Central memory CD4-positive, alpha-beta T cell (primary cell): ENCODE data around the gene RNASEH1.
A peak's percentile ranks its signal among the peaks of the same experiment; 100 is the strongest.

Source experiments
- DNase-seq: peaks from one replicate; pipeline ENCODE4 v3.0.0; 2022

Gene RNASEH1

DNA sequence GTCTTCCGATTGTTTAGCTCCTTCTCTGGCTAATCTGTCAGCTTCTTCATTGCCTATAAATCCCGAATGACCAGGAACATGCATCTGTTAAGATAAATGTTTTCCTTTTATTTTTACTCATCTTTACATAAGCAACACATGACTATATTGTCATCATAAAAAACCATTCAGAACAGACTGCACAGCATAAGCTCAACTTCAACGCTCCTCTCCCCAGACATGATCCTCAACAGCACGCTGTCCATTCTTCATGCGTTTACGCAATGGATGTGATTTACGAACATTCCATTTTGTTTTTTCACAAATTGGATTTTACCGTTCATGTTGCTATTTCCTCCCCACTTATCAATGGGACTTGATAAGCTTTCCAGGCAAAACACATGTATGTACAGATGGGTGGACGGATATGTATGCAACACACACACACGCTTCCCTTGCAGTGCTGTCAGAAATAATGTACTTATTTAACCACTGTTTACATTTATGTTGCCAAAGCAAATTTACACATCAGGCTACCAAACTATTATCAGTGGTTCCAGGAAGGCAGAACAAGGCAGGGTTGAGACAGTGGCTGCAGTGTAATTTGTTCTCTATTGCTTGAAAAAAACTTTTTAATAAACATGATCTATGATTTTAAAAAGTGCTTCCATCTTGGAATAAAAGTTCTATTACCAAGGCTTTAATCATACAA, 12.2 kb downstream of the RNASEH1 start:
- DNase-seq = no peak

DNA sequence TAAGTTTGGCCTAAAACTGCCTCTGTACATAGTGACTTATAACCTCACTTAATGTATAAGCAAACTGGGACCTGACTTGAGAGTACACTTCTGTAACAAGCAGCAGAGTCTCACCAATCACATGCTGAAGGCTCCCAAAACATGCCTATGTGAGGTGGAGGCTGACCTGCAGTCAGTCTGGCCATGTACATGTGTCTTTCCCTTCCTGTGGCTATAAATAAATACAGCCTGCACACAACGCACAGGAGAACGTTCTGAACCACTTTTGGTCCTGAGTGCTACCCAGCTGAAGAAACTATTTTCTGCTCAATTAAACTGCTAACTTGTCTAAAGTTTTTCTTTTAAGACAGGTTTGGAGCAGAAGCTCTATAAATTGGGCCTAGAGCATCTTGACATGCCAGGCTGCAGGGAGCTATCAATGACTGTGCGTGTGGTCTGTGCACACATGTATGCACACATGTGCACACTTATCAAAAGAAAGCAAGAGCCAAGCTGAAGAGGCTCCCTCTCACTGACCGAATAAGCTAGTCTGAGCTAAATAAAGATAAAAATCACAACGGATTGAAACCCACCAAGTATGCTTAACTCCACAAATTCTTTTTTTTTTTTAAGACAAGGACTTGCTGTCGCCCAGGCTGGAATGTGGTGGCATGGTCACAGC, 15.0 kb downstream of the RNASEH1 start:
- DNase-seq = no peak

DNA sequence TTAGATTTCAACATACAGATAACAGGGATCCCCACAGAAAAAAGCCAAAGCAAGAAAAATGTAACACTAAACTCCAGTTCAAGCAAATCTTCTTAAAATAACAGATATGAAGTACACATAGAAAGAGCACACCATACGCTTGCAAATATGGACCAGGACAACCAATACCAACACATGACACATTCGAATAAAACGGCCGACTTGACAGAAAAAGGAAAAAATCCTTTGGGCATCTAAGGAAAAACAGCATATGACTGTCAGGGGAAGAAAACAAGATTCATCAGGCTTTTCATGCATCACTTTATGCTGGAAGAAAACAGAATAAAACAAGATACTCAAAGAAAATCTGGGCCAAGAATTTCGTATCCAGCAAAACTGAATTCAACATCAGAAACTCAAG, 16.0 kb downstream of the RNASEH1 start:
- DNase-seq = no peak

DNA sequence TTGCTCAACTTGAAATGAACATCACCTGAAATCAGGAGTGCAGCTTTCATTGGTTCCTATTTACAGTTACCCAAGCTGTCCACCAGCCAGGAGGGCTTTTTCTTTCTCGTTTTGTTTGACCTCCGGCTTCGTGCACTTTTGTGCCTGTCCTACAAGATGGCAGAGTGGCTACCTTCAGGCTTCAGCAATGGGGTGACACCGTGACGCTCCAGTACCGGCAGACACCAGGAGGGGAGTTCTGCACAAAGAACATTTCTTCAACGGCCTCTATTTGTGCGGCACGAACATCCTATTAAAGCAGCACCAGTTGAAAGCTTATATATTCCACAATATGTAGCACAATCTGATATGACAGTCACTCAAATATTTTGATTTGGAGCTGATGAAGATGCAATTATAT, 18.3 kb downstream of the RNASEH1 start:
- DNase-seq = no peak

DNA sequence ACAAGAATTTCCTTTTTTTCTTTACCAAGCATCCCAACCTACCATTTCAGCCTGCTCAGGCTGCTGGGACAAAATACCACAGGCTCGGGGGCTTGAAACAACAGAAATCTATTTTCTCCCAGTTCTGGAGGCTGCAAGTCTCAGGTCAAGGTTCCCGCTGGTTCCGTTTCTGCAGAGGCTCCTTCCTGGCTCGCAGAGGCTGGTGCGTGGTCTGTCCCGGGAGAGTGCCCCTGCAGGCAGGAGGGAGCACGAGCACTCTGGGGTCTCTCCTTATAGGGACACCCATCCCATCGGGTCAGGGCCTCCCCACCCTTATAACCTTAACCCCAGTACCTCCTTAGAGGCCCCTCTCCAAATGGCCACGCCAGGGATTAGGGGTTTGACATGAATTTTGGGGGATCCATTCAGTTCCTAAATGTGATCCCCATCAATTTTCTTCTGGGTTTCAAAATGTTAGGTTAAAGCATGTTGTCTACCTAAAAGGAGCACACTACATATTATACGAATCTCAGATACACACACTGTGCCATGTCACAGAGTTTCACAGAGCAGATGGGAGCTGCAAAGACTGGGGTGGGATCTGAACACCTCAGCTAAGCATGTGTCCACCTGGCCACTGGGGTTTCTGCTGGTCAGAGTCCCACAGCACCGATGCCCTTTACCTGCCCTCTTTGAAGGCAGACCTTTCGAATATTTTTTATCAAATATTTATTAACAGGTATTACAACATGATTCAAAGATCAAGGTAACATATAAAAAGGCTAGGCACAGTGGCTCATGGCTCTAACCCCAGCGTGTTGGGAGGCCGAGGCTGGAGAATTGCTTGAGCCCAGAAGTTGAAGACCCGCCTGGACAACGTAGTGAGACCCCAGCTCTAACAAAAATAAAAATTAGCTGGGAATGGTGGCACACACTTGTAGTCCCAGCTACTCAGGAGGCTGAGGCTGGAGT, 21.2 kb downstream of the RNASEH1 start:
- no peak for DNase-seq

DNA sequence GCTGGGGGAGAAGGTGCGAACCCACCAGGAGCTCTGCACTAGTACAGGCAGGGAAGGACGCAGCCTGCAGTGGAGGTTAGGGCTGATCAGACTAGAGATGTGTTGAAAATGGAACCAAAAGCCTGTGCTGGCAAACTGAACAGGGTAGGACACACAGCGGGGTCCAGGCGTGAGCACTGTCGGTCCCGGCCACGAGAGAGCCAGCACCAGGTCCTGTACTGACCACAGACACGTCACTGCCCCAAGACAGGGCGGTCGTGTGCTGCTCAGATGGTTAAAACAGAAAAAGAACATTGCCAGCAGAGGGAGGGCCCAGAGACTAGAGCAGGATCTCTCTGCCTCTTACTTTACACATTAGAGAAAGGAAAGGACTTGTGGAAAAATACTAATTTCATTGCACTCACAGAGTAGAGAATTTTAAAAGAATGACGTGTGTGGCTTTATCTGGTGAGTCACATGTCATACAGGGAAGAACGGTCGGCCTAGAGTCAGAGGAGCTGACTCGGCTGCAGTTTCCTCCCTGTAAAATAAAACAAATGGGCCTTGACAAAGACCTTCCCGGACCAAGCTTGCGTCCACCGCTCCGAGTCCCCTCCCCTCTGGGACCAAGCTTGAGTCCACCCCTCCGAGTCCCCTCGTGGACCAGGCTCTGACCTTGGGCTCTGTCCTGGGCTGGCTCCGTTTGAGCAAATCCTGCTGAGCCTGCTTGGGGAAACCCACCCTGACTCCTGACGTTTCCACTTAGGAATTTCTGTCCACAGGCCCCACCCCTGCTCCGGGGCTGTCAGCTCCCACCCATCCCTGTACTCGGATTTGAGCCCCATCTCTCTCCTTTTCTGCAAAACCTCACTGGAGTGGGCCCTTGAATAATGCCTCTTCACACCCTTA, 22.1 kb downstream of the RNASEH1 start:
- DNase-seq = no peak

DNA sequence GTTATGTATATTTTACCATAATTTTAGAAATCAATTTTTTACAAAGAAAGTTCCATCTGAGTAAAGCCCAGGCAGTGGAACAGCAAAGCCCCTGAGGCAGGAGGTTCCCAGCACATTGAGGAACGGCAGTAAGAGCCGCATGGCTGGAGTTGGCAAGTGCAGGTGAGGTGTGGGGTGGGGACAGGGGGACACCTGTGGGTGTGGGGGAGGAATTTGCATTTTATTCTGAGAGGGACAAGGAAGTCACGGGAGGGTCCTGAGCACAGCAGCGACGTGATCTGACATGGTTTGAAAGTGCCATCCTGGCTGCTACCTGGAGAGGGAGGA, 22.7 kb downstream of the RNASEH1 start:
- no peak for DNase-seq

DNA sequence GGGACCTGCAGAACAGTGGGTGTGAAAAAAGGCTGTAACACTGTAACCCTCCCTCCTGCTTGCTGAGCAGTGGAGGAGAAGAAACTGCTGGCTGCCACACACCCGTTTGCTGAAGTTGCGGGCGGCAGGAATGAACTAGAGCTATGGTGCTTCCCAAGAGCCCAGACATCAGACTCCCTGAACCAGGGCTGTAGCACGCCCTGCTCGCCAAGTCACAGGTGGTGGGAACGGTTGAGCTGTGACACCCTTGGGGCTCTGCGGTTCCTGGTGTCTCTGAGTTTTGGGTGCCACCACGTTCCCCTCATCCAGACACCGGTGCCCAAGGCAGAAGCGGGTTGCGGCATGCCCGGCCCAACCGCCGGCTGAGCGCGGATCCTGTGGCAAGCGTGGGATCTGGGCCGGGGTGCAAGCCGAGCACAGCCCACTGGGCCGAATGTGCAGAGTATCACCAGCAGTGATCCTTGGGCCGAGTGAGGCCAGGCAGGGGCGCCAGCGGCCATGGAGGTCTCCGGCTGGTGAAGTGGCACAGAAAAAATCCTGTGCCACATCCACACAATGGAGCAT, 23.8 kb downstream of the RNASEH1 start:
- no peak for DNase-seq

DNA sequence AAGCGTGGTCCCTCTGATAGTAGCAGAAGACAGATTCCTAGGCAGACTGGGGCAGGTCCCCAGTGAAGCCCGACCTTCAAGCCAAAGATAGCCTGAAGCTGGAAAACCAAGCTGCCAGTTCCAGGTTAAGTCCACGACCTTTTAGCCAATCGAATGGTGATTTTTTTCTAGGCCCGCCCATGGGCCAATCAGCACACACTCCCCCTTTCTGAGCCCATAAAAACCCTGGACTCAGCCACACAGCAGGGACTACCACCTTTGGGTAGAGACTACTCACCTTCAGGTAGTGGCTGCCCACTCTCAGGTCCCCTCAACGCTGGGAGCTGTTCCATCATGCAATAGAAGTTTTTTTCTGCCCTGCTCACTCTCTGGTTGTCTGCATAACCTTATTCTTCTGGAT, 24.3 kb downstream of the RNASEH1 start:
- DNase-seq = no peak

DNA sequence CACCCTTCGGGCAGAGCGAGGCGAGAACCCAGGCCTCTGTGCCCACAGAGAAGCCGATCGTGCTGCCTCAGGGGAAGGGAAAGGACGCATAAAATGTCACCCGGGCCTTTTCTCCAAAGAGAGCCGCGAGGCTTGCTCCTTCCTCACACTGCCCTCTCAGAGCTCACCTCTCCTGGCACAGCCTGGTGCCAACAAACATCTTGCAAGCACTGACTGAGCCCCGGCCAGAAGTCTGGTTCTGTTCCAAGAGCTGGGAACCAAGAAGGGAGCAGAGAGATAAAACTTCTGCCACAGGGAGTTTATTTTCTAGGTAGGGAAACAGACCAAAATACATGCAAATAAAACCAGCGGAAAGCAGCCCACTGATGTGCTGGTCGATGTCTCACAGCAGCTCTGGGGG, 25.2 kb downstream of the RNASEH1 start:
- no peak for DNase-seq

DNA sequence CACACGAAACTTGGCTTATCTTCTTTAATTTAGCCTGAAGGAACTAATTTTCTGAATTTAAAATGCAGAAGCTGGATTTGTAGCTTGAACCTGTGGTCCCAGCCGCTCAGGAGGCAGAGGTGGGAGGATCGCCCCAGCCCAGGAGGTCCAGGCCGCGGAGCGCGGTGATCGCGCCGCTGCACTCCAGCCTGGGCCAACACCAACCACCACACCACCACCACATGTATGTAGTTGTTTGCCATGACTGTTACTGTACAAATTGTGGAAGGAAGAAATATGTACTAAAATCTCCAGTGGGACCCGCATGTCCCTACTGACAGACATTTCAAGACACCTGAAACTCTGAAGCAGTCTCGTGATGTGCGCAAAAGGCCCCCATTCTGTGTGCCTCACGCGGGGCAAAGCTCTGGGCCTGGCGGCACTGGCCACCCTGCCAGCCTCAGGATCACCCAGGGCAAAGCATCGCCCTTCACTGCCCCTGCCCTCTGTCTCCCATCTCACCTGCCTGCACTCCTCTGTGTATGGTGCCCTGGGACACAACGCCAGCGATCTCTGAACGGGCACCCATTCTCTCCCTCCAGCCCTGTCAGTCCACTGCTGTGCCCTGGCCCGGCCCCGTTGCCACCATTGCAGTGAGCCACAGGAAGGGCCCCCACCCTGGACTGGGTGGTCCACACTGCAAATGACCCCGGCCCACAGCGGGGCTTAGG, 28.7 kb downstream of the RNASEH1 start:
- DNase-seq = no peak

DNA sequence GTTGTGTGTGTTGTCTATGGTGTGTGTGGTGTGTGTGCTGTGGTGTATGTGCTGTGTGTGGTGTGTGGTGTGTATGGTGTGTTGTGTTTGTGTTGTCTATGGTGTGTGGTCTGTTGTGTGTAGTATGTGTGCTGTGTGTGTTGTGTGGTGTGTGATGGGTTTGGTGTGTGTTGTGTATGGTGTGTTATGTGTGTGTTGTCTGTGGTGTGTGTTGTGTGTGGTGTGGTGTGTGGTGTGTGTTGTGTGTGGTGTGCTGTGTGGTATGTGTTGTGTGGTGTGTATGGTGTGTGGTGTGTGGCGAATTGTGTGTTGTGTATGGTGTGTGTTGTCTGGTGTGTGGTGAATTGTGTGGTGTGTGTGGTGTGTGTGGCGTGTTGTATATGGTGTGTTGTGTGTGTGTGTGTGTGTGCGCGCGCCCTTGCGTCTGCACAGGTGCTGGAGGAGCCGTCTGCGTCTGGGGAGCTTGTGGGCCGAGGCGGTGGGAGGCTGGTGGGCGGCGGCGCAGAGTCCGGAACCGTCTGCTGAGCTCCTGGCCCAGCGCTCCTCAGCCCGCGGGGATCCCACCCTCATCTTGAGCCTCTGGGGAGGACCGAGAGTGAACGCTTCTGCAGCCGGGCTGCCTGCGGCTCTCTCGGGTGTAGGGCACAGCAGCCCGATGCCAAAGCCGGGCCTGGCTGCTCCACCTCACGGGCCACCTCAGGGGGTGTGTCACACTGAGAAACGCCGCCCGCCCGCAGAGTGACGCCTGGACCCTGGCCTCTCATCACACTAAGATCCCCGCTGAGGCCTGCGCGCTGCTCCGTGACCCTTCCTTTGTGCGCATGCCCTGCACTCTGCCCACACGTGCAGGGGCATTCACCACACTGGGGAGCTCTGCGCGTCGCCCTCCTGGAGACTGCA, 30.0 kb downstream of the RNASEH1 start:
- no peak for DNase-seq

DNA sequence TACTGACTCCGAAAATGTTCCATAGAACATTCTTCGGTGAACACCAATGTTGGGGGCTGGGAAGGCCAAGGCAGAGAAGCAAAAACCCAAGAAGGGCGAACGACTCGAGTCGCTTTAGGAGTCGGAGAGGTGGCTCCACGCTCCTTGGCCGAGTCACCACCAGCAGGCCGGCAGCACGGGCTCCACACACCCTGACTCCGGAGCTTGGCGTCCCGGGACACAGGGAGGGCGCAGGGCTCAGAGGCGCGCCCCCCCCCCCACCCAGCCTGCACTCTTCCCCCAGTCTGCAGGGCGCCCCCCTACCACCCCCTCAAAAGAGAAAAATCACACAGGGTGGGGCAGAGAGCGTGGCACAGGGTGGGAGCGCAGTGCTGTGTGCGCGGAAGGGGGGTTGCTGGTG, 31.3 kb downstream of the RNASEH1 start:
- no peak for DNase-seq

DNA sequence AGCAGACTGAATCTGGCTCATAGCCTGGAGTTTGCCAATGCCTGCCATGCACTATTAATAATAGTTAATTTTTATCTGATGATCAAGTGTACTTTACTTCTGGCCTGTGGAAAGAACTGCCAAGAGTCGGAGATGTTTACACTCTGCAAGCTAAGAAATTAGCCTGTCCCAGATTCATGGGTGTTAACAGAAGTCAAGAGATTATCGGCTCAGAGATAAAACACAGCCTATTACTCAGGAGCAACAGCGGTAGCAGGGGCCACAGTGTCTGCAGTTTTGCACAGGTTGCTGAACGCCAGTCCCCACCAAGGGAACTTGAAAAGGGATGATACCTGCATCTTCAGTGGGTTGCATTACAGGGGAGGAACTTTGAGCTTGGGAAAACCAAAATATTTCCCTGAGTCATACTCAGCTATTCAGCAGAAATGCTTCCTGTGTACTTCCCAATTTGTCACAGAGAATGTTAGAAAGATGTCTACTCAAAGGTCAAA, 34.5 kb downstream of the RNASEH1 start:
- DNase-seq = no peak

DNA sequence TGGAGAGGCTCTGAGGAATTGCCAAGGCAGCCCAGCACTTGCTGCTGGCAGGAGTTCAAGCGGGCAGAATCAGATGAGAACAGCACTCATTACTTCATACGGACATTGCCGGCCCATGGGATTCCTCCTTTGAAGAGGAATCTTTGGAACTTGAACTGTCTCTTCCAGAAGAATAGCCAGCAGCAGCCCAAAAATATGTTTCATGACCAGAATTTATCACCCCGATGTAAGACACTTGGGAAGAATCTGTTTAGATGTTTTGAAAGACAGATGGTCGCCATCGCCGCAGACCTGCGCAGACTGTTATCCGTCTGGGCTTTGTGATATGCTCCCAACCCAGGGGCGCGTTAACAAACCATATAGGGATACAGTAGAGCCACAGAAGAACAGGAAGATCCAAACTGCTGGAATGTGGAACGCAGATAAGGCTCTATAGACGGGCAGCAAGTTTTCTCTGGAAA, 35.1 kb downstream of the RNASEH1 start:
- no peak for DNase-seq

DNA sequence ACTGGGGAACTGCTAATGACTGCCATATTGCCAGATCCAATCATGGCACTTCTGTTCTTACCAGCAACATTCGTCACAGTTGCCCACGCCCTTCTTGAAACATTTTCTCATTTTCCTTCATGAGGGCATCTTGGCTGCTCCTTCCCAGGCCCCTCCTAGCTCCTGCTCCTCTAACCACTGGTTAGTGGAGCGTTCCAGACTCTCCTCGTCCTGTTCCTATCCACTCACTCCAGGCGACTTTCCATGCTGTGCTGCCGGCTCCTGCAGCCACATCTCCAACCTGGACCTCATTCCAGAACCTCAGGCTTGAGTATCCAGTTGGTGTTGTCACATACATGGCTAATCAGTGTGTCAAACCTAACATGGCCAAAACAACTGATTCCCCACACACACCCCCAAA, 37.5 kb downstream of the RNASEH1 start:
- DNase-seq = no peak

DNA sequence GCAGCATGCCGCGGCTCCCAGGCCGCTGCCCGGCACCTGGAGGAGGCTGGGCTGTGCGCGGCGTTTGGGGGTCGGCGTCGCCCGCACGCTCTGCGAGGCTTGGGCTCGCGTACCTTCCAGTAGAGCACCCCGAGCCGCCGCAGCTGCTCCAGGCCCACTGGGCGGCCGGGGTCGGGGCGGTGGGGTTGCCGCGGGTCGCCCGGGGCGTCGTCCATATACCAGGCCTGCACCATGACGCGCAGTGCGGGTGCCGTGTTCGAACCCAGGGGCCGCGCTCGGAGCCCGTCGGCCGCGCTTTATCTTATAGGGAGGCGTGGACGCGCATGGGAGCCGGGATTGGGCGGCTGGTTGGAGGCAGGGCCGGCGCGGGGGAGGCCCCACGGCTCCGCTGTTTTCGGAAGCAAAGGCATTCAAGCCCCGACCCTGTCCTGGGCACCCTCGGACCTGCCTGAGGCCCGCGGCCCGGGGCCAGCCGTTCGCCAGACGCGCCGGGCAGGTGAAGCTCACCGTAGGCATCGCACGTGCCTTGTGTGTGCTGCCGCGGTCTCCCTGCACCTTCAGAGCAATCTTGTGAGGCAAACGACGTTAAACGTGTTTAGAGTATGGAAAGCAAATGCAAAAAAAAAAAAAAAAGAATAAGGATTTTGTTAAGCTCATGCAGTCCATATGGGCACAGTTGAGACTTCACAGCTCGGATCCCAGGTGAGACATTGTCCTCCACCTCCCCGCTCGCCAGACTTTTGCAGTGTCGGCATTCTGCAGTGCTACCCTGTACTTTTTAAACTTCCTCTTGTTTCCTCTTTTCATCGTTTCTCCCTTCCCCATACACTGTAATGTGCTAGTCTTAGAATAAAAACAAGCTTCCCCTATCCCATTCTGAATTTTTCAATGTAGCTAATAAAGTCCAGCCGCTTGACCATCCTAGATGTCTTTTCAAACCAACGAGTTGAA, 38.6 kb downstream of the RNASEH1 start, which contains the start of gene ADI1:
ADI1 (minus strand) TSS at position 277 of the 951 bp plus-strand sequence; CDS start at position 233, 44 bp downstream.
- peak; percentile 78 for DNase-seq

DNA sequence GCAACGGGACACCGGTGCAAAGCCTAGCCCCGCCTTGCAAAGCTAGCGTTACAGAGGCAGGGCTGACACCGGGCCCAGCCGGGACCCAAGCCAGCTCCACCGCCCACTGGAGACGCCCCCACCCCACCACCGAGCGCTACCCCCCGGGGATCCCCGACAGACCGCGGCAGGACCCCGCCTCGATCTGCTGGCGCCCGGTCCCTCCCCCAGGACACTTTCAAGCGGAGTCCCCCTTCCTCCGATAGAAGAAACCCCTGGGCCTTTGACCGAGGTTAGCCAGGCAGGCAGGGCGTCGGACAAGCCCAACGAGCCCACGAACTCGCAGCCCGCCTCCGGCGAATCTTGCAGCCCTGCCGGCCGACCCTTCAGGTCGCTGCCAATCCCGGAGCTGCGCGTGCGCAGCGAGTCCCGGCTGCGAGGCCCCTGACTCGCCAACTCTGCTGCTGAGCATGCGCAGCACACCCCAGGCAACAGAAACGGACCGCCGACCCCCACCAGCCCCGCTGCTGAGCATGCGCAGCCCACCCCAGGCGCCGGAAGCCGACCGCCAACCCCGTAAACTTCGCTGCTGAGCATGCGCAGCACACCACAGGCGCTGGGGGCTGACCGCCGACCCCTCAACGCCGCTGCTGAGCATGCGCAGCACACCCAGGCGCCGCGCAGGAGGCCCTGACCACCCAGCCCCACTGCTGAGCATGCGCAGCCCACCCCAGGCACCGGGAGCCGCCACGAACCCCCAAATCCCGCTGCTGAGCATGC, 39.5 kb downstream of the RNASEH1 start:
- DNase-seq = peak; percentile 98
